ENCODE data around the gene RABAC1.
"Not testable (repeated sequence)": the region's sequence is repeated elsewhere in the genome, so short reads cannot be mapped to it uniquely, and the experiment has no call there.

RABAC1 gene

GRCh38 chr19:41944336-41944735 lies 14.8 kb downstream of the RABAC1 start:
- no peak for DNase-seq

GRCh38 chr19:41941410-41942202 lies 17.5 kb downstream of the RABAC1 start:
- no peak for DNase-seq

GRCh38 chr19:41940731-41941409 lies 18.3 kb downstream of the RABAC1 start:
- no peak for DNase-seq

- DNase-seq = no peak
Observed at GRCh38 chr19:41939861-41940730, 19.0 kb downstream of the RABAC1 start.

- DNase-seq = not testable (repeated sequence)
Observed at GRCh38 chr19:41939209-41939608, 19.9 kb downstream of the RABAC1 start.

- no peak for DNase-seq
Observed at GRCh38 chr19:41937525-41938468, 21.3 kb downstream of the RABAC1 start.

- no peak for DNase-seq
Observed at GRCh38 chr19:41936961-41937360, 22.2 kb downstream of the RABAC1 start.

GRCh38 chr19:41936416-41936850 lies 22.7 kb downstream of the RABAC1 start:
- DNase-seq = no peak

GRCh38 chr19:41935760-41936415 lies 23.2 kb downstream of the RABAC1 start:
- DNase-seq = no peak

GRCh38 chr19:41934849-41935374 lies 24.2 kb downstream of the RABAC1 start:
- no peak for DNase-seq

GRCh38 chr19:41933693-41934426 lies 25.3 kb downstream of the RABAC1 start:
- no peak for DNase-seq

GRCh38 chr19:41932720-41933332 lies 26.3 kb downstream of the RABAC1 start:
- no peak for DNase-seq

- DNase-seq = no peak
Observed at GRCh38 chr19:41932259-41932719, 26.8 kb downstream of the RABAC1 start.

GRCh38 chr19:41930926-41931592 lies 28.1 kb downstream of the RABAC1 start:
- no peak for DNase-seq

- no peak for DNase-seq
Observed at GRCh38 chr19:41930322-41930722, 28.8 kb downstream of the RABAC1 start.

- DNase-seq = no peak
Observed at GRCh38 chr19:41929536-41930071, 29.5 kb downstream of the RABAC1 start.

GRCh38 chr19:41928754-41929535 lies 30.2 kb downstream of the RABAC1 start:
- DNase-seq = no peak

- DNase-seq = no peak
Observed at GRCh38 chr19:41928221-41928683, 30.9 kb downstream of the RABAC1 start, which contains the start of gene ERFL. TSS of gene ERFL (minus strand) at chr19:41928449. CDS start at chr19:41912919, 15,530 bp downstream.
